Stimulated activated CD8-positive, alpha-beta memory T cell treated with anti-CD3 and anti-CD28 coated beads, Interleukin-7, amount 100 ng/mL, for 48 hours (primary cell): ENCODE results near the gene DSCAM.

Experiments
- DNase-seq, 2 donors: peaks; one replicate each; pipeline ENCODE4 v3.0.0-alpha.2; 2020; ENCODE audit warnings: low read depth in 1 of 2; ENCODE audit errors: extremely low read depth in 1 of 2

DSCAM gene

GRCh38 chr21:40153351-40153750, 693.6 kb downstream of the DSCAM start:
- DNase-seq: no peak

- DNase-seq: no peak
These were observed 694.5 kb downstream of the DSCAM start for GRCh38 chr21:40152476-40152875.

GRCh38 chr21:40151611-40152010, 695.3 kb downstream of the DSCAM start:
- DNase-seq: no peak

- DNase-seq: no peak
These were observed 700.6 kb downstream of the DSCAM start for GRCh38 chr21:40146216-40146837.

- peak in 1 of 2 donors; percentile 11 for DNase-seq
These were observed 703.0 kb downstream of the DSCAM start for GRCh38 chr21:40143822-40144525.

GRCh38 chr21:40141621-40142020, 705.3 kb downstream of the DSCAM start:
- no peak for DNase-seq

GRCh38 chr21:40140675-40141074, 706.3 kb downstream of the DSCAM start:
- no peak for DNase-seq

- DNase-seq: no peak
These were observed 707.3 kb downstream of the DSCAM start for GRCh38 chr21:40139636-40140035.

GRCh38 chr21:40136571-40136970, 710.4 kb downstream of the DSCAM start:
- DNase-seq: no peak

- DNase-seq: no peak
These were observed 712.0 kb downstream of the DSCAM start for GRCh38 chr21:40134731-40135492.

- DNase-seq: no peak
These were observed 716.5 kb downstream of the DSCAM start for GRCh38 chr21:40130476-40130875.

- no peak for DNase-seq
These were observed 717.1 kb downstream of the DSCAM start for GRCh38 chr21:40129809-40130208.

GRCh38 chr21:40128891-40129290, 718.1 kb downstream of the DSCAM start:
- no peak for DNase-seq

GRCh38 chr21:40120940-40121575, 725.9 kb downstream of the DSCAM start:
- DNase-seq: no peak

GRCh38 chr21:40118527-40118926, 728.4 kb downstream of the DSCAM start:
- DNase-seq: no peak

GRCh38 chr21:40117236-40117635, 729.7 kb downstream of the DSCAM start:
- DNase-seq: no peak

- DNase-seq: no peak
These were observed 731.2 kb downstream of the DSCAM start for GRCh38 chr21:40115775-40116174.

GRCh38 chr21:40102682-40103081, 744.3 kb downstream of the DSCAM start:
- no peak for DNase-seq

GRCh38 chr21:40099809-40100208, 747.1 kb downstream of the DSCAM start:
- no peak for DNase-seq

GRCh38 chr21:40095477-40095876, 751.5 kb downstream of the DSCAM start:
- DNase-seq: no peak

GRCh38 chr21:40080385-40080784, 766.6 kb downstream of the DSCAM start:
- no peak for DNase-seq
